Measurements from ENCODE around the gene DAB2.

DNA sequence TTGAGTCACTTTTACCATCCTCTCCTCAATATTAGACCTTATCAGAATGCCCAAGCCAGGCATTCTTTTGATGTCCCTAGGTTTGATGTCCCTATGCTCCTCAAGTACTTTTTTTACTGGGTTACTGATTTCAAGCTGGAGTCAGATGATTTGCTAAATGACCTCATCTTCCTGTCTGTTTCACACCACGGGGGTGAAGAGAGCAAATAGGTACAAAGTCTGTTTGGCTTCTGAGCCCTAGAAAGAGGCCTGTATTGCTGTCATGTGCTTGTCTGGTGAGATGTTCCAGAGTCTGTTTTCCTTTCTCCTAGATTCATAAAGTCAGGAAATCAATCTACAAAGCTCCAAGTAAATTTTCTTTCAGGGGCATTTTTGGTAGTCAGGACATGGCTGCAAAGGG is 12.7 kb upstream of the DAB2 start:
- TF ChIP-seq, protein P1, sequence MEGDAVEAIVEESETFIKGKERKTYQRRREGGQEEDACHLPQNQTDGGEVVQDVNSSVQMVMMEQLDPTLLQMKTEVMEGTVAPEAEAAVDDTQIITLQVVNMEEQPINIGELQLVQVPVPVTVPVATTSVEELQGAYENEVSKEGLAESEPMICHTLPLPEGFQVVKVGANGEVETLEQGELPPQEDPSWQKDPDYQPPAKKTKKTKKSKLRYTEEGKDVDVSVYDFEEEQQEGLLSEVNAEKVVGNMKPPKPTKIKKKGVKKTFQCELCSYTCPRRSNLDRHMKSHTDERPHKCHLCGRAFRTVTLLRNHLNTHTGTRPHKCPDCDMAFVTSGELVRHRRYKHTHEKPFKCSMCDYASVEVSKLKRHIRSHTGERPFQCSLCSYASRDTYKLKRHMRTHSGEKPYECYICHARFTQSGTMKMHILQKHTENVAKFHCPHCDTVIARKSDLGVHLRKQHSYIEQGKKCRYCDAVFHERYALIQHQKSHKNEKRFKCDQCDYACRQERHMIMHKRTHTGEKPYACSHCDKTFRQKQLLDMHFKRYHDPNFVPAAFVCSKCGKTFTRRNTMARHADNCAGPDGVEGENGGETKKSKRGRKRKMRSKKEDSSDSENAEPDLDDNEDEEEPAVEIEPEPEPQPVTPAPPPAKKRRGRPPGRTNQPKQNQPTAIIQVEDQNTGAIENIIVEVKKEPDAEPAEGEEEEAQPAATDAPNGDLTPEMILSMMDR (IDR thresholded peaks at IDR 0.05) = no peak
- no peak for TF ChIP-seq POLR2A (IDR thresholded peaks at IDR 0.05)

Data from lower leg skin (tissue), 3 donors.